Islet of Langerhans (tissue), 1 donor: ENCODE results near the gene NEDD9.
A peak's percentile ranks its signal among the peaks of the same experiment; 100 is the strongest.

Experiments used
- FAIRE-seq: peaks from one replicate; lab custom pipeline; 2011; peaks lifted over from hg19 to GRCh38; lab: Jason Lieb, UNC

NEDD9 gene

GRCh38 chr6:11217360-11218101 is 14.9 kb downstream of the NEDD9 start:
- no peak for FAIRE-seq

- FAIRE-seq: no peak
Observed at GRCh38 chr6:11215773-11216172, 16.7 kb downstream of the NEDD9 start.

DNA sequence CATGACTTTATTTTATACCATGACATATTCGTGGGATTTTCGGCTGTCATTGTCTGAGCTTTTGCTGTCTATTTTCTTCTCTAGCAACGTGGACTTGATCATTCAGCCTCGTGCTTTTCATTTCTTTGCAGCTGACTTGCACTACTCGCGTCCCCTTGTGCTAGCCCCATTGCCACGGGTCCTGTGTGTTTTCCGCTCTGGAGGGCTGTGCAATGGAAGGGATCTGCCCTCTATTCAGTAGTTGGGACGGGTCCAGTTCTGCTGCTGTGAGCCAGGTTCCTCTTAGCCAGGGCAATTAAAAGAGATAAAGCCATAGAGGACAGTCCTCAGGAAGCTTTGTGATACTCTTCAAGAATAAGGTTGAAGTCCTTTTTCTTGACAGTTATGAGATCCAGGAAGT is 17.6 kb downstream of the NEDD9 start:
- no peak for FAIRE-seq

- FAIRE-seq: no peak
Observed at GRCh38 chr6:11214084-11214833, 18.2 kb downstream of the NEDD9 start.

DNA sequence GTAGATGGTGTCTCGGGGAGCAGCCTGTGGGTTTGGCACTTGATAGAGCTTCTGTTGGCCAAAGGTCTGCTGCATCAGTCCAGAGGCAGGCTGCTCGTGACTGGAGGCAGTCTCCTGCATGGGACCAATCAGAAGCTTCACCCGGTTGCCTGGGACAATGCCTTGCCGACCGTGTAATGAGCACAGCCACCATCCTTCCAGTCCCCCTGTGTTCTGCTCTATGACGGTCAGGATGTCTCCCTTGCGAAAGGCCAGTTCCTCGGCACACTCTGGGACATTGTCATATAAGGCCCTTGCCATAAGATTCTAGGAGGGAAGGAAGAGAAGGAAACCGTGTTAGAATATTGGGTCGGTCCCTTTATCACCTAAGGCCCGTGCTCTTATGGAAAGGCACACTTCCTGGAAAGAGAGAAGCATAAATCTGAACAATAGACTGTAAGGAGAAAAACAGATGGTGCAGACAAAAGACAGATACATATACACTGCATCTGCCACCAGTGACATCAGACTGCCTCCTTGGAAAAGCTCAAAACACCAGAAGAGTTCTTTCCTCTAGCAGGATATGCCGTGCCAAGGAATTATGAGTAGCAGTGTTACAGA is 18.9 kb downstream of the NEDD9 start:
- no peak for FAIRE-seq

GRCh38 chr6:11212664-11213063 is 19.8 kb downstream of the NEDD9 start:
- no peak for FAIRE-seq

GRCh38 chr6:11211254-11211653 is 21.2 kb downstream of the NEDD9 start:
- FAIRE-seq: no peak

GRCh38 chr6:11210386-11211138 is 21.9 kb downstream of the NEDD9 start:
- no peak for FAIRE-seq

DNA sequence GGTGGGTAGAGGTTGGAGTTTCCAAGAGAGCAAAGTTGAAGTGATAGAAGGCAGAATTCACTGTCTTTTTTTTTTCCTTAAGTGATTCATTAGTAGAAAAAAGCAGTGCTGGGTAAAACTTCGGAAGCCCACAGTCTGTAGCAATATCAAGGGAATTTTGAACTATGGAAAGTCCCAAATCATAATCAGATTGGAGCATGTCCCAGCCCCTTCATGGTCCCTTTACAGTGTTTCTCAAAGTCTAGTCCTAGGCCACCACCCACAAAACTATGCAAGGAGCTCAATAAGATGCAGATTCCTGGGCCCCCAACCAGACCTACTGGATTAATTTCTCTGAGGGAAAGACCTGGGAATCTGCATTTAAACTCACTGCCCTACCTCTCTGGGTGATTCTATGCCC is 22.6 kb downstream of the NEDD9 start:
- FAIRE-seq: no peak

- FAIRE-seq: no peak
Observed at GRCh38 chr6:11209369-11209768, 23.1 kb downstream of the NEDD9 start.

DNA sequence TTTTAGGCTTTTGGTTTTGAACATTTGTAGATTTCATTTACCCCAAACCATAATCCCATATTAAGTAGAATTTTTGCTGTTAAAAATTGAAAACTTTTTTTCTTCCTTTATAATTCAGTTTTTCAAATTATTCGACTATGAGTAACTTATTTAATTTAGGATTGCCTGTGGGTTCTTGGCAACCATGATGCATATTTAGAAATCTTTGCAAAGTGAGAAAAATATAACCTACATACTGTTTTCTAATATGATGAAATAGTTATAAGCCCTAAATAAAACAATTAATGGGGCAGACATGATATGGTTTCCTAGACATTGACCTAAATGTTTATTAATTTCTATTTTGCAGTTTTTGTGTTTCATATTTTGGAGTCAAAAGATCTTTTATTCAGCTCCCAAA is 23.6 kb downstream of the NEDD9 start:
- no peak for FAIRE-seq

DNA sequence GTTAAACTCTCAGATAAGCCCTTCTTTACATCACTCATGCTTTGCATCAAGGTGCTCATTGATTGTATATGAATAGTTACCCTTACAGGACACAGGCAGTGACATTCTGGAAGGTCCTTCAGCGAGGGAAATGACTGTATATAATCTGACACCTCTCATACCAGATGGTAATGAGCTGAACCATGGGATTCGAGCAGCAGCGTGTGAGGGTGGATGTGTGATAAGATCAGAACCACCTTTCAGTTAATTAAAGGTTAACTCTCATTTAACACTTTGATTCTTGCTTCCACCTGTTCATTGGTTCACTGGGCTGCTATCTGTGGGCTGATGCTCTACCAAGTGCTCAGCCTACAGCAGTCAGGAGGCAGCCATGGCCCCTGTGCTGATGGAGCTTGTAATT is 24.2 kb downstream of the NEDD9 start:
- no peak for FAIRE-seq

- FAIRE-seq: peak; percentile 94
Observed at GRCh38 chr6:11207199-11207968, 25.1 kb downstream of the NEDD9 start.

GRCh38 chr6:11206576-11206975 is 25.9 kb downstream of the NEDD9 start:
- no peak for FAIRE-seq

- FAIRE-seq: no peak
Observed at GRCh38 chr6:11204794-11205366, 27.6 kb downstream of the NEDD9 start.

- no peak for FAIRE-seq
Observed at GRCh38 chr6:11204005-11204399, 28.5 kb downstream of the NEDD9 start.

- FAIRE-seq: no peak
Observed at GRCh38 chr6:11203306-11204004, 29.0 kb downstream of the NEDD9 start.

DNA sequence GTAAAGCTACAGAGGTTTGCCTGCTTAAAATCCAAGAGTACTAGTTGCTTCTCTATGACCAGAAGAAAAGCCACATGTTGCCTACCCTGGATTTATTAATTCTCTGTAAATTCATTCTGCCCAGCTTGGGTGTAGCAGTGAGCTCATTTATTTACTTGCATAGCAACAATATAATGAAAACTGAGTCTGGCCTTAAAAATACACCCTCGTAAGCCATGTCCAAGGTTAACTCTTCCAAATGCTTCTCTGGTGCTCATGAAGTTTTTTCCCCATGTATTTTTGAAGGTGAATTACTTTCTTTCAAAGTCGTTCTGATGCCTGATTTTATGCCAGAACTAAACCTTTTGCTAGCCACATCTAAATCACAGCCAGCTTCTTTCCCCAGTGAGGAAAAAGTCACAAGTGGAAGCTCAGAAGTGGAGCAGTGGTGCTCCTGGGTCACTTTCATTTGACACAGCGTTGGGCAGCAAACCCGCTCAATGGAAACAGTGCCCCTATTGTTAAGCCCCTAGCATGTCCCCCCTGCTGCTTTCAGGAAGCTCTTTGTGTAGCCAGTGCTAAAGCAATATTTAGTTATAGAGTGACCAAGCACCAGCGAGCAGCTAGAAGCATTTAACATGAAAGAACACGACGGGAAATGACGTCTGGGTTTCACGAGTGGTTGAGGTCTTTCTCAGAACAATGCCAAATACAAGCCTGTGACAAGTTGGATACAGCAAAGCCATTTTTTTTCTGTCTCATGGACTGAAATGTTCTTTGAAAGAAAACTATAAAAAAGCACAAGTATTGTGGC is 29.8 kb downstream of the NEDD9 start:
- FAIRE-seq: no peak

DNA sequence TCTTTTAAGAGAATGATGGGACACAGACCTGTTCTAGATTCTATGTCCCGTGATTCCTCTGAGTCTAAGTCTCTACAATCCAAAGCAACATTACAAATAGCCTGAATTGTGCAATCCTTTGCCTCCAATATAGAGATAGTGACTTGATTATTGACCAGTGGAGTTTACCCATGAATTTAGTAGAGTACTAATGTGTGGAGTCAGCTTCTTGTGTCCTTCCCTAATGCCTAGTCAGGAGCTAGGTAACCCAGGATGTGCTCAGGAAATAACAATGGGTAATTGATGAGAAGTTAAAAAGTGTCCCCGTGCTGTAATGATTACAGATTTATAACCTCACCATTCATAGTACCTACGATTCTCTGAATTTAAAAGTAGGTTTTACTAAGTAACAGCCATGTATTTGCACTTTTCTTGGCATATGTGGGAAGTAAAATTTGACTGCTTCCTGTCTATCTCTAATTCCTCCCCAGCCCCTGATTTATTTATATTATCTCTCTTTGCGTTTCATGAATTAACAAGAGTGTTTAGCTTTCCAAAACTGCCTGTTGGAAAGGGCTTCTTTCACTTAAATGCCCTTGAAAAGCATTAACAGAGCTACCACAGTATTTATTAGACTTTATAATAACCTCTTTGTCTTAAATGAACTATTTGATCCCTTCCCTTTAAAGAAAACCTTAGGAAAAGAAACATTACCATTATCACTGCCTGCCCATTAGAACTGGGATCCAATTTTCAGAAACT is 30.5 kb downstream of the NEDD9 start:
- FAIRE-seq: peak; percentile 24
